GM19467 (cell line): Measurements from ENCODE around the gene SLC2A2.

Experiments used
- ATAC-seq: cut with Tn5 transposase; IDR thresholded peaks from one replicate; pipeline ENCODE4 v1.9.1; 2021; ENCODE audit warnings: mild to moderate bottlenecking, moderate library complexity; ENCODE audit not compliant: unreplicated experiment

SLC2A2 gene

GRCh38 chr3:171026597-171027293, at the start of gene SLC2A2:
TSS of gene SLC2A2 (minus strand) at chr3:171026720. CDS start at chr3:171026670, 50 bp downstream.
- ATAC-seq, result no peak

- no peak for ATAC-seq
Observed at GRCh38 chr3:171072432-171072831, 45.9 kb upstream of the SLC2A2 start.

- no peak for ATAC-seq
Observed at GRCh38 chr3:171068658-171069057, 42.1 kb upstream of the SLC2A2 start.

- ATAC-seq, result no peak
Observed at GRCh38 chr3:171066206-171066605, 39.7 kb upstream of the SLC2A2 start.

GRCh38 chr3:171065732-171066131, 39.2 kb upstream of the SLC2A2 start:
- no peak for ATAC-seq

GRCh38 chr3:171064461-171064860, 37.9 kb upstream of the SLC2A2 start:
- ATAC-seq, result no peak

GRCh38 chr3:171061749-171062148, 35.2 kb upstream of the SLC2A2 start:
- no peak for ATAC-seq

- no peak for ATAC-seq
Observed at GRCh38 chr3:171059978-171060377, 33.5 kb upstream of the SLC2A2 start.

GRCh38 chr3:171058873-171059603, 32.5 kb upstream of the SLC2A2 start:
- no peak for ATAC-seq

GRCh38 chr3:171058058-171058457, 31.5 kb upstream of the SLC2A2 start:
- ATAC-seq, result no peak

- no peak for ATAC-seq
Observed at GRCh38 chr3:171057072-171057471, 30.6 kb upstream of the SLC2A2 start.

GRCh38 chr3:171056528-171056927, 30.0 kb upstream of the SLC2A2 start:
- ATAC-seq, result no peak

GRCh38 chr3:171055336-171056178, 29.0 kb upstream of the SLC2A2 start:
- ATAC-seq, result no peak

GRCh38 chr3:171054921-171055320, 28.4 kb upstream of the SLC2A2 start:
- no peak for ATAC-seq

- no peak for ATAC-seq
Observed at GRCh38 chr3:171054231-171054630, 27.7 kb upstream of the SLC2A2 start.

- ATAC-seq, result peak; percentile 80
Observed at GRCh38 chr3:171049861-171050444, 23.4 kb upstream of the SLC2A2 start.

- no peak for ATAC-seq
Observed at GRCh38 chr3:171046760-171047159, 20.2 kb upstream of the SLC2A2 start.

- no peak for ATAC-seq
Observed at GRCh38 chr3:171044835-171045793, 18.6 kb upstream of the SLC2A2 start.

- no peak for ATAC-seq
Observed at GRCh38 chr3:171044384-171044783, 17.9 kb upstream of the SLC2A2 start.

GRCh38 chr3:171039674-171040073, 13.2 kb upstream of the SLC2A2 start:
- no peak for ATAC-seq
